H9 (cell line): Measurements from ENCODE around the gene CCDC158. TPM values are rescaled to one million over a fixed set of nuclear protein-coding genes. Genes with fewer than 3 reads are reported as not detected.

Experiments used
- DNase-seq: peaks from one replicate; pipeline ENCODE4 v3.0.0-alpha.2; 2017
- H2AFZ ChIP-seq: one replicate; pipeline ENCODE4 v1.6.1; 2013; ENCODE audit warnings: mild to moderate bottlenecking, low read length, control low read depth, moderate library complexity
- H2AK5ac ChIP-seq: 2 replicates; pipeline ENCODE4 v1.6.1; 2013; ENCODE audit warnings: low read length, control low read depth, mixed read lengths; ENCODE audit not compliant: insufficient read length
- H2BK120ac ChIP-seq: one replicate; pipeline ENCODE4 v1.6.1; 2013; ENCODE audit warnings: low read depth, mild to moderate bottlenecking, low read length, control low read depth, inconsistent platforms; ENCODE audit not compliant: poor library complexity, severe bottlenecking
- H2BK12ac ChIP-seq: 2 replicates; pipeline ENCODE4 v1.6.1; 2013; ENCODE audit warnings: low read length, control low read depth, mixed read lengths, low read depth; ENCODE audit not compliant: insufficient read length
- H2BK15ac ChIP-seq: 2 replicates; pipeline ENCODE4 v1.6.1; 2013; ENCODE audit warnings: low read depth, low read length, control low read depth
- H2BK20ac ChIP-seq: one replicate; pipeline ENCODE4 v1.6.1; 2013; ENCODE audit warnings: low read depth, mild to moderate bottlenecking, low read length, control low read depth, inconsistent platforms; ENCODE audit not compliant: poor library complexity, severe bottlenecking
- H2BK5ac ChIP-seq: 2 replicates; pipeline ENCODE4 v1.6.1; 2013; ENCODE audit warnings: low read length, control low read depth, mixed read lengths; ENCODE audit not compliant: insufficient read length
- H3K14ac ChIP-seq: 2 replicates; pipeline ENCODE4 v1.6.1; 2013; ENCODE audit warnings: low read length, control low read depth; ENCODE audit not compliant: insufficient read depth
- H3K18ac ChIP-seq: 2 replicates; pipeline ENCODE4 v1.6.1; 2013; ENCODE audit warnings: low read depth, mild to moderate bottlenecking, mixed read lengths, low read length, control low read depth; ENCODE audit not compliant: insufficient read length
- H3K23ac ChIP-seq: 2 replicates; pipeline ENCODE4 v1.6.1; 2013; ENCODE audit warnings: low read length, control low read depth, mixed read lengths, low read depth; ENCODE audit not compliant: insufficient read length
- H3K23me2 ChIP-seq: 2 replicates; pipeline ENCODE4 v1.6.1; 2013; ENCODE audit warnings: low read depth, mild to moderate bottlenecking, mixed read lengths, low read length, control low read depth; ENCODE audit not compliant: insufficient read length, poor library complexity, severe bottlenecking
- H3K27ac ChIP-seq: 2 replicates; pipeline ENCODE4 v1.5.1; 2013; ENCODE audit warnings: low read length, control low read depth, mixed read lengths, low read depth; ENCODE audit not compliant: insufficient read length
- H3K27me3 ChIP-seq: 2 replicates; pipeline ENCODE4 v1.6.1; 2013; ENCODE audit warnings: low read length, control low read depth, inconsistent platforms; ENCODE audit not compliant: insufficient read depth
- H3K4ac ChIP-seq: 2 replicates; pipeline ENCODE4 v1.6.1; 2013; ENCODE audit warnings: low read depth, mild to moderate bottlenecking, control low read depth, inconsistent platforms, low read length, moderate library complexity
- H3K4me1 ChIP-seq: 2 replicates; pipeline ENCODE4 v1.6.1; 2013; ENCODE audit warnings: low read length, control low read depth, inconsistent platforms; ENCODE audit not compliant: insufficient read depth
- H3K4me2 ChIP-seq: 2 replicates; pipeline ENCODE4 v1.6.1; 2013; ENCODE audit warnings: low read length, control low read depth, mixed read lengths; ENCODE audit not compliant: insufficient read length, insufficient read depth
- H3K56ac ChIP-seq: 2 replicates; pipeline ENCODE4 v1.6.1; 2013; ENCODE audit warnings: low read depth, mild to moderate bottlenecking, mixed read lengths, low read length, control low read depth; ENCODE audit not compliant: insufficient read length
- H3K79me1 ChIP-seq: 2 replicates; pipeline ENCODE4 v1.6.1; 2013; ENCODE audit warnings: low read depth, mild to moderate bottlenecking, moderate library complexity, low read length, control low read depth, inconsistent platforms; ENCODE audit not compliant: insufficient read depth, poor library complexity, severe bottlenecking
- H3K79me2 ChIP-seq: 2 replicates; pipeline ENCODE4 v1.6.1; 2013; ENCODE audit warnings: low read length, control low read depth, inconsistent platforms; ENCODE audit not compliant: insufficient read depth
- H3K9ac ChIP-seq: 2 replicates; pipeline ENCODE4 v1.6.1; 2013; ENCODE audit warnings: low read length, control low read depth, mixed read lengths; ENCODE audit not compliant: insufficient read length; ENCODE audit errors: extremely low read depth
- H3K9me3 ChIP-seq: one replicate; pipeline ENCODE4 v1.6.1; 2013; ENCODE audit warnings: low read depth, low read length, inconsistent platforms; ENCODE audit not compliant: control insufficient read depth
- H3T11ph ChIP-seq: one replicate; pipeline ENCODE4 v1.6.1; 2013; ENCODE audit warnings: mild to moderate bottlenecking, low read length, control low read depth, inconsistent platforms
- H4K20me1 ChIP-seq: one replicate; pipeline ENCODE4 v1.6.1; 2013; ENCODE audit not compliant: control insufficient read depth, insufficient read length, insufficient read depth
- H4K5ac ChIP-seq: 2 replicates; pipeline ENCODE4 v1.6.1; 2013; ENCODE audit warnings: low read depth, mild to moderate bottlenecking, mixed read lengths, low read length, control low read depth; ENCODE audit not compliant: insufficient read length
- H4K8ac ChIP-seq: replicated peaks from 2 replicates; pipeline ENCODE4 v1.6.1; 2013; ENCODE audit warnings: low read length, control low read depth, mixed read lengths, low read depth; ENCODE audit not compliant: insufficient read length
- H4K91ac ChIP-seq: 2 replicates; pipeline ENCODE4 v1.6.1; 2013; ENCODE audit warnings: low read depth, mild to moderate bottlenecking, moderate library complexity, mixed read lengths, low read length, control low read depth; ENCODE audit not compliant: insufficient read length
- H3K27ac Mint-ChIP-seq, 3 experiments: 2 replicates in 2 of 3; 3 replicates in 1 of 3; pipeline ENCODE4 v1.8.0; 2020 to 2021; ENCODE audit warnings: mixed read lengths in 3 of 3, mild to moderate bottlenecking in 1 of 3, moderate library complexity in 1 of 3
- H3K27me3 Mint-ChIP-seq: 2 replicates; pipeline ENCODE4 v1.8.0; 2021; ENCODE audit warnings: low read depth, mild to moderate bottlenecking, moderate library complexity, mixed read lengths
- H3K36me3 Mint-ChIP-seq, 3 experiments: 2 replicates in 2 of 3; 3 replicates in 1 of 3; pipeline ENCODE4 v1.8.0; 2020 to 2021; ENCODE audit warnings: low read depth in 3 of 3, mixed read lengths in 3 of 3; ENCODE audit not compliant: insufficient read depth in 1 of 3
- H3K4me1 Mint-ChIP-seq, 2 experiments: 2 replicates each; pipeline ENCODE4 v1.8.0; 2020; ENCODE audit warnings: mixed read lengths in 2 of 2
- H3K4me3 Mint-ChIP-seq, 2 experiments: 2 replicates in 1 of 2; 3 replicates in 1 of 2; pipeline ENCODE4 v1.8.0; 2020 to 2021; ENCODE audit warnings: mild to moderate bottlenecking in 2 of 2, mixed read lengths in 2 of 2, moderate library complexity in 1 of 2
- H3K9me3 Mint-ChIP-seq, 2 experiments: 2 replicates in 1 of 2; 3 replicates in 1 of 2; pipeline ENCODE4 v1.8.0; 2020; ENCODE audit warnings: mild to moderate bottlenecking in 2 of 2, mixed read lengths in 2 of 2, moderate library complexity in 1 of 2
- CTCF ChIP-seq: fragments of 200-600 bp; sonication (generic); conservative IDR thresholded peaks from 3 replicates; pipeline ENCODE4 v1.8.0; 2021; ENCODE audit warnings: antibody characterized with exemption, mild to moderate bottlenecking
- WGBS: extraction: QIAGEN DNeasy Blood & Tissue Kit; methylation state at CpG from one replicate; pipeline ENCODE4 v1.1.7; 2013; ENCODE audit warnings: missing lambda C conversion rate, low lambda C conversion rate, mixed read lengths; ENCODE audit not compliant: insufficient read length; ENCODE audit errors: extremely low coverage; 5-methylcytosine and 5-hydroxymethylcytosine counted together
- total RNA-seq: library from RNA; stranded (reverse); gene quantifications from 2 replicates; pipeline ENCODE4 v1.2.1, GENCODE V29; 2021

Gene CCDC158
- total RNA-seq, 1 experiment from 2014 or later: not detected

GRCh38 chr4:76322236-76322635 lies 98.7 kb downstream of the CCDC158 start:
- no peak overlapping the region for H2BK15ac ChIP-seq
- no peak overlapping the region for H4K8ac ChIP-seq
- Mint-ChIP-seq H3K27ac (no peak overlapping the region), H3K4me3 (no peak overlapping the region), H3K36me3 (peaks cover 3 to 12% (median 9%) of the 10 kb centered on the region in 3 experiments; a peak in 6 of 7 replicates), H3K27me3 (no peaks in the 10 kb centered on the region; the same call in 1 of the 2 replicates), H3K4me1 (no peaks in the 10 kb centered on the region), H3K9me3 (peaks cover 22 to 39% of the 10 kb centered on the region in 2 experiments)
- H2BK5ac ChIP-seq: no peak overlapping the region
- H3K14ac ChIP-seq: no peak overlapping the region
- no peak overlapping the region for H4K91ac ChIP-seq
- no peaks in the 10 kb centered on the region for H3K79me1 ChIP-seq
- no peak overlapping the region for H2AFZ ChIP-seq
- H3K18ac ChIP-seq: no peak overlapping the region
- H3K23me2 ChIP-seq: no peaks in the 10 kb centered on the region
- no peak overlapping the region for H3K4ac ChIP-seq
- no peak overlapping the region for H2BK120ac ChIP-seq
- no peak for TF ChIP-seq CTCF
- H2BK12ac ChIP-seq: no peak overlapping the region
- no CpG with 5 or more reads among the region's 3 CpGs for WGBS
- H3K23ac ChIP-seq: no peak overlapping the region
- H3K79me2 ChIP-seq: no peaks in the 10 kb centered on the region
- H3K27ac ChIP-seq: no peak overlapping the region
- DNase-seq: no peak
- no peaks in the 10 kb centered on the region for H3K9me3 ChIP-seq
- H3K27me3 ChIP-seq: no peaks in the 10 kb centered on the region
- no peak overlapping the region for H3K4me2 ChIP-seq
- H3K4me1 ChIP-seq: no peaks in the 10 kb centered on the region
- no peak overlapping the region for H2AK5ac ChIP-seq
- no peak overlapping the region for H4K5ac ChIP-seq
- H4K20me1 ChIP-seq: no peaks in the 10 kb centered on the region
- no peak overlapping the region for H3T11ph ChIP-seq
- no peak overlapping the region for H3K9ac ChIP-seq
- no peak overlapping the region for H3K56ac ChIP-seq
- no peak overlapping the region for H2BK20ac ChIP-seq
